ENCODE data around the gene ZC2HC1C.

- no peak for TF ChIP-seq CTCF (IDR thresholded peaks at IDR 0.05 in 4 of 5, conservative IDR thresholded peaks at IDR 0.05 in 1 of 5)
- TF ChIP-seq POLR2A (IDR thresholded peaks at IDR 0.05) = no peak
These were observed 27.5 kb downstream of the ZC2HC1C start for GRCh38 chr14:75096959-75097358.
